ENCODE measurements around the gene SLC25A46. TPM values are rescaled to one million over a fixed set of nuclear protein-coding genes. Genes with fewer than 3 reads are reported as not detected.
"Not testable (repeated sequence)": the region's sequence is repeated elsewhere in the genome, so short reads cannot be mapped to it uniquely, and the experiment has no call there.

SLC25A46 gene
- total and polyA plus RNA-seq, 2 donors (not counting 1 experiment from before 2014, with no cell fraction given), result 17.6 to 36.9 TPM

GRCh38 chr5:110784901-110785300 lies 46.1 kb downstream of the SLC25A46 start:
- Histone ChIP-seq H3K36me3 (replicated peaks in 1 of 2; ENCODE audit: control extremely low read depth in 1 of 2, control insufficient read depth in 1 of 2, extremely low read depth in 1 of 2, insufficient read depth in 2 of 2, low read length in 1 of 2) (no peaks in the 10 kb centered on the region), H3K9ac (ENCODE audit: low read length) (no peak overlapping the region), H3K79me2 (ENCODE audit: control insufficient read depth, insufficient read depth, low read length) (no peaks in the 10 kb centered on the region), H3K27ac (ENCODE audit: low read length in 2 of 2) (no peak overlapping the region), H3K4me1 (ENCODE audit: control insufficient read depth in 2 of 2, insufficient read depth in 2 of 2, low read length in 2 of 2) (no peaks in the 10 kb centered on the region), H3K4me3 (ENCODE audit: control extremely low read depth in 1 of 5, extremely low read depth in 1 of 5, insufficient read depth in 1 of 5, low read depth in 2 of 5, low read length in 4 of 5) (no peak overlapping the region), H3K4me2 (replicated peaks; ENCODE audit: low read depth, low read length, poor library complexity, severe bottlenecking) (no peak overlapping the region), H3K9me3 (ENCODE audit: control extremely low read depth in 1 of 3, control insufficient read depth in 2 of 3, insufficient read depth in 1 of 3, low read length in 2 of 3) (no peaks in the 10 kb centered on the region), H2AFZ (ENCODE audit: insufficient read depth, low read depth, low read length, poor library complexity, severe bottlenecking) (no peak overlapping the region), H3K27me3 (replicated peaks in 1 of 4; ENCODE audit: control extremely low read depth in 1 of 4, control insufficient read depth in 3 of 4, insufficient read depth in 4 of 4, low read length in 3 of 4) (no peaks in the 10 kb centered on the region), H4K20me1 (ENCODE audit: control insufficient read depth, insufficient read depth, low read length, poor library complexity, severe bottlenecking) (no peaks in the 10 kb centered on the region)
- ATAC-seq (ENCODE audit: low read depth) (no peak), DNase-seq (no peak)
- Mint-ChIP-seq H3K4me3 (no peak overlapping the region), H3K4me1 (no peaks in the 10 kb centered on the region), H3K9me3 (ENCODE audit: insufficient read depth) (peaks cover 6% of the 10 kb centered on the region), H3K27me3 (no peaks in the 10 kb centered on the region), H3K27ac (no peak overlapping the region)
- CTCF ChIA-PET, result no interaction called here
- TF ChIP-seq EZH2 (IDR thresholded peaks at IDR 0.05; ENCODE audit: borderline replicate concordance, insufficient read depth, low read depth, low read length, poor library complexity, severe bottlenecking) (no peak), CTCF (IDR thresholded peaks at IDR 0.05) (no peak)
- intact Hi-C loops (cut with micrococcal nuclease), result no loop called here
- POLR2A ChIA-PET, result no interaction called here

GRCh38 chr5:110785356-110785755 lies 46.5 kb downstream of the SLC25A46 start:
- Mint-ChIP-seq H3K4me3 (no peak overlapping the region), H3K4me1 (no peaks in the 10 kb centered on the region), H3K27me3 (no peaks in the 10 kb centered on the region), H3K27ac (no peak overlapping the region), H3K9me3 (ENCODE audit: insufficient read depth) (peaks cover 6% of the 10 kb centered on the region)
- ChIA-PET POLR2A (no interaction called here), CTCF (no interaction called here)
- intact Hi-C loops (cut with micrococcal nuclease), result no loop called here
- Histone ChIP-seq H4K20me1 (ENCODE audit: control insufficient read depth, insufficient read depth, low read length, poor library complexity, severe bottlenecking) (no peaks in the 10 kb centered on the region), H3K36me3 (replicated peaks in 1 of 2; ENCODE audit: control extremely low read depth in 1 of 2, control insufficient read depth in 1 of 2, extremely low read depth in 1 of 2, insufficient read depth in 2 of 2, low read length in 1 of 2) (no peaks in the 10 kb centered on the region), H3K27me3 (replicated peaks in 1 of 4; ENCODE audit: control extremely low read depth in 1 of 4, control insufficient read depth in 3 of 4, insufficient read depth in 4 of 4, low read length in 3 of 4) (no peaks in the 10 kb centered on the region), H3K4me2 (replicated peaks; ENCODE audit: low read depth, low read length, poor library complexity, severe bottlenecking) (no peak overlapping the region), H3K27ac (ENCODE audit: low read length in 2 of 2) (no peak overlapping the region), H3K4me3 (ENCODE audit: control extremely low read depth in 1 of 5, extremely low read depth in 1 of 5, insufficient read depth in 1 of 5, low read depth in 2 of 5, low read length in 4 of 5) (no peak overlapping the region), H3K79me2 (ENCODE audit: control insufficient read depth, insufficient read depth, low read length) (no peaks in the 10 kb centered on the region), H3K9ac (ENCODE audit: low read length) (no peak overlapping the region), H3K9me3 (ENCODE audit: control extremely low read depth in 1 of 3, control insufficient read depth in 2 of 3, insufficient read depth in 1 of 3, low read length in 2 of 3) (no peaks in the 10 kb centered on the region), H3K4me1 (ENCODE audit: control insufficient read depth in 2 of 2, insufficient read depth in 2 of 2, low read length in 2 of 2) (no peaks in the 10 kb centered on the region), H2AFZ (ENCODE audit: insufficient read depth, low read depth, low read length, poor library complexity, severe bottlenecking) (no peak overlapping the region)
- no peak for ATAC-seq (ENCODE audit: low read depth)
- TF ChIP-seq EZH2 (IDR thresholded peaks at IDR 0.05; ENCODE audit: borderline replicate concordance, insufficient read depth, low read depth, low read length, poor library complexity, severe bottlenecking) (no peak), CTCF (IDR thresholded peaks at IDR 0.05) (no peak)
- no CpG with 5 or more reads among the region's 1 CpG for WGBS (ENCODE audit: insufficient coverage)
- no peak for DNase-seq

GRCh38 chr5:110788006-110788405 lies 49.2 kb downstream of the SLC25A46 start:
- DNase-seq; POLR2A ChIA-PET; H3K27me3 ChIP-seq (replicated peaks in 1 of 4; ENCODE audit: control extremely low read depth in 1 of 4, control insufficient read depth in 3 of 4, insufficient read depth in 4 of 4, low read length in 3 of 4); H3K27ac ChIP-seq (ENCODE audit: low read length in 2 of 2); intact Hi-C loops (cut with micrococcal nuclease); H3K9ac ChIP-seq (ENCODE audit: low read length); H3K9me3 Mint-ChIP-seq (ENCODE audit: insufficient read depth); H3K36me3 ChIP-seq (replicated peaks in 1 of 2; ENCODE audit: control extremely low read depth in 1 of 2, control insufficient read depth in 1 of 2, extremely low read depth in 1 of 2, insufficient read depth in 2 of 2, low read length in 1 of 2); CTCF ChIA-PET; H3K79me2 ChIP-seq (ENCODE audit: control insufficient read depth, insufficient read depth, low read length); H3K4me2 ChIP-seq (replicated peaks; ENCODE audit: low read depth, low read length, poor library complexity, severe bottlenecking); H3K9me3 ChIP-seq (ENCODE audit: control extremely low read depth in 1 of 3, control insufficient read depth in 2 of 3, insufficient read depth in 1 of 3, low read length in 2 of 3); ATAC-seq (ENCODE audit: low read depth); H3K4me3 Mint-ChIP-seq; H3K27ac Mint-ChIP-seq; H2AFZ ChIP-seq (ENCODE audit: insufficient read depth, low read depth, low read length, poor library complexity, severe bottlenecking); H4K20me1 ChIP-seq (ENCODE audit: control insufficient read depth, insufficient read depth, low read length, poor library complexity, severe bottlenecking); H3K27me3 Mint-ChIP-seq; H3K4me3 ChIP-seq (ENCODE audit: control extremely low read depth in 1 of 5, extremely low read depth in 1 of 5, insufficient read depth in 1 of 5, low read depth in 2 of 5, low read length in 4 of 5); H3K4me1 ChIP-seq (ENCODE audit: control insufficient read depth in 2 of 2, insufficient read depth in 2 of 2, low read length in 2 of 2); H3K4me1 Mint-ChIP-seq: not testable (repeated sequence)
- WGBS (ENCODE audit: insufficient coverage), result no CpG with 5 or more reads among the region's 3 CpGs

Measured in B cell (primary cell).